Measurements from ENCODE around the gene SHFL. TPM values are rescaled to one million over a fixed set of nuclear protein-coding genes. Genes with fewer than 3 reads are reported as not detected.

The SHFL gene
- total RNA-seq, 4 donors from 2014 or later = 2.2 to 11.2 (median 2.8) TPM

- DNase-seq = no peak
- in situ Hi-C loops (cut with MboI; ENCODE audit: low sequenced_read_pairs in 4 of 4) (no loop called here), intact Hi-C loops (cut with DNase I; ENCODE audit: low total_unique reads) (loop anchor here (10.0 kb wide), 3 partner anchors 81 to 271 kb away; partner anchors contain the start of genes DNMT1, ICAM3, RAVER1 and TYK2)
- TF ChIP-seq POLR2A (IDR thresholded peaks at IDR 0.05) = no peak
- TF ChIP-seq CTCF (IDR thresholded peaks at IDR 0.05 in 4 of 5, conservative IDR thresholded peaks at IDR 0.05 in 1 of 5) = no peak
- no peaks in the 10 kb centered on the region for H3K27me3 ChIP-seq
- peaks cover 0 to 74% of the 10 kb centered on the region in 2 donors for H3K36me3 ChIP-seq
- no peaks in the 10 kb centered on the region for H3K9me3 ChIP-seq
- H3K4me3 ChIP-seq = no peak overlapping the region
- peaks cover 7 to 23% of the 10 kb centered on the region in 2 donors for H3K4me1 ChIP-seq
- ATAC-seq = no peak
- no peak overlapping the region for H3K27ac ChIP-seq
Measured at GRCh38 chr19:10113592-10113963, 27.5 kb downstream of the SHFL start.

- no peaks in the 10 kb centered on the region for H3K27me3 ChIP-seq
- H3K27ac ChIP-seq = peak overlapping the region in 1 of 4 donors; percentile 83
- in situ Hi-C loops (cut with MboI; ENCODE audit: low sequenced_read_pairs in 4 of 4) (no loop called here), intact Hi-C loops (cut with DNase I; ENCODE audit: low total_unique reads) (loop anchor here (10.0 kb wide), 3 partner anchors 81 to 271 kb away; partner anchors contain the start of genes DNMT1, ICAM3, RAVER1 and TYK2)
- peaks cover 0 to 68% of the 10 kb centered on the region in 2 donors for H3K36me3 ChIP-seq
- peaks cover 12 to 28% of the 10 kb centered on the region in 2 donors for H3K4me1 ChIP-seq
- no peak overlapping the region for H3K4me3 ChIP-seq
- no peak for ATAC-seq
- H3K9me3 ChIP-seq = no peaks in the 10 kb centered on the region
- DNase-seq = no peak
- no peak for TF ChIP-seq POLR2A (IDR thresholded peaks at IDR 0.05)
- no peak for TF ChIP-seq CTCF (IDR thresholded peaks at IDR 0.05 in 4 of 5, conservative IDR thresholded peaks at IDR 0.05 in 1 of 5)
Measured at GRCh38 chr19:10113964-10114650, 28.0 kb downstream of the SHFL start.

- peaks cover 13 to 31% of the 10 kb centered on the region in 2 donors for H3K4me1 ChIP-seq
- no peak for TF ChIP-seq POLR2A (IDR thresholded peaks at IDR 0.05)
- TF ChIP-seq CTCF (IDR thresholded peaks at IDR 0.05 in 4 of 5, conservative IDR thresholded peaks at IDR 0.05 in 1 of 5) = no peak
- in situ Hi-C loops (cut with MboI; ENCODE audit: low sequenced_read_pairs in 4 of 4) (no loop called here), intact Hi-C loops (cut with DNase I; ENCODE audit: low total_unique reads) (loop anchor here (5.0 to 10.0 kb wide), 5 partner anchors 80 to 287 kb away; partner anchors contain the start of genes CDC37, DNMT1, ICAM3 and MRPL4)
- DNase-seq = no peak
- ATAC-seq = no peak
- no peaks in the 10 kb centered on the region for H3K27me3 ChIP-seq
- peaks cover 0 to 61% of the 10 kb centered on the region in 2 donors for H3K36me3 ChIP-seq
- H3K4me3 ChIP-seq = no peak overlapping the region
- peak overlapping the region; percentile 60 to 83 (median 78) for H3K27ac ChIP-seq
- no peaks in the 10 kb centered on the region for H3K9me3 ChIP-seq
Measured at GRCh38 chr19:10114651-10115391, 28.7 kb downstream of the SHFL start.

GRCh38 chr19:10115392-10116084 is 29.4 kb downstream of the SHFL start:
- peaks cover 0 to 54% of the 10 kb centered on the region in 2 donors for H3K36me3 ChIP-seq
- TF ChIP-seq CTCF (IDR thresholded peaks at IDR 0.05 in 4 of 5, conservative IDR thresholded peaks at IDR 0.05 in 1 of 5) = no peak
- TF ChIP-seq POLR2A (IDR thresholded peaks at IDR 0.05) = no peak
- no peaks in the 10 kb centered on the region for H3K9me3 ChIP-seq
- no peak for DNase-seq
- no peak overlapping the region for H3K4me3 ChIP-seq
- intact Hi-C loops (cut with DNase I; ENCODE audit: low total_unique reads) (loop anchor here (5.0 to 10.0 kb wide), 5 partner anchors 79 to 287 kb away; partner anchors contain the start of genes CDC37, DNMT1, ICAM3 and MRPL4), in situ Hi-C loops (cut with MboI; ENCODE audit: low sequenced_read_pairs in 4 of 4) (no loop called here)
- ATAC-seq = no peak
- H3K27ac ChIP-seq = peak overlapping the region; percentile 60 to 83 (median 78)
- no peaks in the 10 kb centered on the region for H3K27me3 ChIP-seq
- peaks cover 13 to 31% of the 10 kb centered on the region in 2 donors for H3K4me1 ChIP-seq

All from gastrocnemius medialis (tissue), 4 donors.